ENCODE results near the gene FKBP7. TPM values are rescaled to one million over a fixed set of nuclear protein-coding genes. Genes with fewer than 3 reads are reported as not detected.
A peak's percentile ranks its signal among the peaks of the same experiment; 100 is the strongest.

FKBP7 gene
- total and polyA plus RNA-seq, 2 of the 13 experiments (the other 11 are each of a cell fraction or from before 2014, with no cell fraction given), result 12.4 to 14.8 TPM

- TF ChIP-seq ZBTB39 (CRISPR knock-in tag; IDR thresholded peaks at IDR 0.05) (0 out of 2 replicates have a peak, but pooled peaks have one; percentile 26), THAP9 (CRISPR knock-in tag; IDR thresholded peaks at IDR 0.05; ENCODE audit: borderline replicate concordance) (peak; percentile 87; the same call in 1 of the 2 replicates), ZNF282 (IDR thresholded peaks at IDR 0.05; ENCODE audit: partially characterized antibody) (no peak), NCOA5 (CRISPR knock-in tag; IDR thresholded peaks at IDR 0.05) (no peak), ZNF678 (CRISPR knock-in tag; IDR thresholded peaks at IDR 0.05) (no peak; the same call in 1 of the 2 replicates), MLX (CRISPR knock-in tag; IDR thresholded peaks at IDR 0.05) (0 out of 2 replicates have a peak, but pooled peaks have one; percentile 48), DR1 (CRISPR knock-in tag; IDR thresholded peaks at IDR 0.05) (peak; percentile 39), ZNF460 (CRISPR knock-in tag; IDR thresholded peaks at IDR 0.05; ENCODE audit: borderline replicate concordance) (no peak; the same call in 1 of the 2 replicates), ZNF607 (CRISPR knock-in tag; IDR thresholded peaks at IDR 0.05; ENCODE audit: borderline replicate concordance) (no peak; the same call in 1 of the 2 replicates), SMC3 (IDR thresholded peaks at IDR 0.05; ENCODE audit: low read length) (0 out of 2 replicates have a peak, but pooled peaks have one; percentile 29), MTF2 (CRISPR knock-in tag; IDR thresholded peaks at IDR 0.05; ENCODE audit: borderline replicate concordance) (no peak), ZNF609 (CRISPR knock-in tag; IDR thresholded peaks at IDR 0.05; ENCODE audit: borderline replicate concordance) (peak; percentile 11; the same call in 1 of the 2 replicates), RNF219 (CRISPR knock-in tag; IDR thresholded peaks at IDR 0.05) (no peak), SOX6 (IDR thresholded peaks at IDR 0.05) (no peak), SOX6 (CRISPR knock-in tag; IDR thresholded peaks at IDR 0.05) (peak; percentile 68)
These were observed at the start of gene FKBP7 (continued) for GRCh38 chr2:178478439-178479274.
